Adipose tissue (tissue), 3 donors: Measurements from ENCODE around the gene NRBF2. TPM values are rescaled to one million over a fixed set of nuclear protein-coding genes. Genes with fewer than 3 reads are reported as not detected.
"Not testable (repeated sequence)": the region's sequence is repeated elsewhere in the genome, so short reads cannot be mapped to it uniquely, and the experiment has no call there.

Source experiments
- H3K27ac ChIP-seq: one replicate; pipeline ENCODE4 v1.5.1; 2013; ENCODE audit warnings: low read depth, low read length
- WGBS, 3 donors: extraction: QIAGEN DNeasy Blood & Tissue Kit; methylation state at CpG; one replicate each; pipeline ENCODE4 v1.1.7; 2013; 5-methylcytosine and 5-hydroxymethylcytosine counted together
- polyA plus RNA-seq, 3 donors: library from polyadenylated mRNA; stranded (reverse); fragments of 200-250 nt; gene quantifications; one replicate each; pipeline ENCODE4 v1.2.3, GENCODE V29; 2013
- donor health status: healthy with polysubstance abuse.
- donor health status: Bipolar disorder and iron deficiency.
- donor health status: healthy.

NRBF2 gene
- polyA plus RNA-seq, result 10 to 100 TPM in 2 of 3 donors, 1 to 10 TPM in 1; 8.4 to 41.2 (median 32.6) TPM

- WGBS, 3 donors, result 0 to 1% (median 1%) methylated on average over 51 to 55 of the region's 55 CpGs
- peak within 1 kb of the TSS; percentile 89 for H3K27ac ChIP-seq
Observed at GRCh38 chr10:63133056-63133820, at the start of gene NRBF2. Gene NRBF2 (plus strand): TSS chr10:63133328. CDS start chr10:63133471, 143 bp downstream.

- WGBS, 3 donors, result 84 to 95% (median 91%) methylated on average over 14 of the region's 14 CpGs
Observed at GRCh38 chr10:63083406-63083805, 49.7 kb upstream of the NRBF2 start.

GRCh38 chr10:63083904-63084689 lies 49.0 kb upstream of the NRBF2 start:
- no peak overlapping the region for H3K27ac ChIP-seq
- 13 to 17% (median 15%) methylated on average over 7 of the region's 7 CpGs for WGBS, 3 donors

More at GRCh38 chr10:63083406-63083805, 49.7 kb upstream of the NRBF2 start:
- not testable (repeated sequence) for H3K27ac ChIP-seq

- H3K27ac ChIP-seq, result no peak overlapping the region
Observed at GRCh38 chr10:63084690-63085382, 48.3 kb upstream of the NRBF2 start.

GRCh38 chr10:63093227-63093626 lies 39.9 kb upstream of the NRBF2 start:
- 66 to 74% (median 68%) methylated on average over 2 of the region's 2 CpGs for WGBS, 3 donors
- no peak overlapping the region for H3K27ac ChIP-seq

More at GRCh38 chr10:63084690-63085382, 48.3 kb upstream of the NRBF2 start:
- 55 to 71% (median 67%) methylated on average over 4 of the region's 4 CpGs for WGBS, 3 donors

- 94 to 98% (median 97%) methylated on average over 2 of the region's 2 CpGs for WGBS, 3 donors
- H3K27ac ChIP-seq, result no peak overlapping the region
Observed at GRCh38 chr10:63094405-63094804, 38.7 kb upstream of the NRBF2 start.

- no peak overlapping the region for H3K27ac ChIP-seq
- WGBS, 3 donors, result 47 to 50% (median 48%) methylated on average over 1 of the region's 1 CpG
Observed at GRCh38 chr10:63094881-63095280, 38.2 kb upstream of the NRBF2 start.

- H3K27ac ChIP-seq, result no peak overlapping the region
Observed at GRCh38 chr10:63099734-63100133, 33.4 kb upstream of the NRBF2 start.

- not testable (repeated sequence) for H3K27ac ChIP-seq
- 86 to 90% (median 89%) methylated on average over 10 of the region's 10 CpGs for WGBS, 3 donors
Observed at GRCh38 chr10:63101091-63101490, 32.0 kb upstream of the NRBF2 start.

- WGBS, 3 donors, result 84 to 90% (median 88%) methylated on average over 7 of the region's 7 CpGs
- H3K27ac ChIP-seq, result not testable (repeated sequence)
Observed at GRCh38 chr10:63102279-63102883, 30.7 kb upstream of the NRBF2 start.

- 70 to 93% (median 90%) methylated on average over 4 of the region's 4 CpGs for WGBS, 3 donors
- not testable (repeated sequence) for H3K27ac ChIP-seq
Observed at GRCh38 chr10:63103178-63103577, 29.9 kb upstream of the NRBF2 start.

GRCh38 chr10:63103971-63104409 lies 29.1 kb upstream of the NRBF2 start:
- 60 to 71% (median 64%) methylated on average over 7 of the region's 7 CpGs for WGBS, 3 donors
- no peak overlapping the region for H3K27ac ChIP-seq

- H3K27ac ChIP-seq, result no peak overlapping the region
- 82 to 84% (median 83%) methylated on average over 11 of the region's 11 CpGs for WGBS, 3 donors
Observed at GRCh38 chr10:63105225-63106110, 27.7 kb upstream of the NRBF2 start.

- no peak overlapping the region for H3K27ac ChIP-seq
- WGBS, 3 donors, result 45 to 62% (median 58%) methylated on average over 10 of the region's 10 CpGs
Observed at GRCh38 chr10:63106111-63106755, 26.9 kb upstream of the NRBF2 start.

- 57 to 60% (median 59%) methylated on average over 3 of the region's 3 CpGs for WGBS, 3 donors
- H3K27ac ChIP-seq, result no peak overlapping the region
Observed at GRCh38 chr10:63107943-63108437, 25.1 kb upstream of the NRBF2 start.

- 88 to 98% (median 91%) methylated on average over 5 of the region's 5 CpGs for WGBS, 3 donors
- H3K27ac ChIP-seq, result no peak overlapping the region
Observed at GRCh38 chr10:63110940-63111339, 22.2 kb upstream of the NRBF2 start.
